ENCODE data around the gene ATP8B3.

Gene ATP8B3

DNA sequence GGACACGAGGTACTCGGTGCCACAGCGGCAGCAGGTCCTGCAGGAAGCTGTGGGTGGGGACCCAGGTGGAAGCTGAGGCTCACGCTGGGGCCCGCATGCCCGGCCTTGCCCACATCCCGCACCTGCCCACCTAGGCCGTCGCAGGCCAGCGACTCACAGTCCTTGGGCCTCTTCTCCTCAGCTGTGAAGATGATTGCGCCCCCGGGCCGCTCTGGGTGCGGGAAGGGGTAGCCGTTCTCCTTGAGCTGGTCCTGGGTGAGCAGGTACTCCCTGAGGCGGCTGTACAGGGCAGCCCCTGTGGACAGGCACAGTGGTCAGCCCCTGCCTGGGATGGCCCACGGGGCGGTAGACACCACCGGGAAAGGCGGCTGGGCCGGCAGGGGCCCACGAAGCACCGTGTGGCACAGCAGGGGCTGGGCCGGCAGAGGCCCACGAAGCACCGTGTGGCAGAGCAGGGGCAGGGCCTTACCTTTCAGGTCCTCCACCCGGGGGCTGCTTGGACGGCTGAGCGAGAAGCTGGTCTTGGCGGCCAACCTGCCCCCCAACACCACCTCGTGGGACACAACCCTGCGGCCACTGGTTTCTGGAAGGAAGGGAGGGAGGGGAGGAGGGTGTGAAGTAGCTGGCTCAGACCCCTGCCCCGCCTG, 6.6 kb upstream of the ATP8B3 start:
- TF ChIP-seq POLR2A (IDR thresholded peaks at IDR 0.05; ENCODE audit: low read depth, low read length) (no peak), POLR2AphosphoS5 (IDR thresholded peaks at IDR 0.05; ENCODE audit: low read depth, low read length) (no peak), TAF1 (IDR thresholded peaks at IDR 0.05; ENCODE audit: low read depth, low read length) (no peak)
- no peak for FAIRE-seq
- DNase-seq (ENCODE audit: insufficient read length, low spot score), result no peak

DNA sequence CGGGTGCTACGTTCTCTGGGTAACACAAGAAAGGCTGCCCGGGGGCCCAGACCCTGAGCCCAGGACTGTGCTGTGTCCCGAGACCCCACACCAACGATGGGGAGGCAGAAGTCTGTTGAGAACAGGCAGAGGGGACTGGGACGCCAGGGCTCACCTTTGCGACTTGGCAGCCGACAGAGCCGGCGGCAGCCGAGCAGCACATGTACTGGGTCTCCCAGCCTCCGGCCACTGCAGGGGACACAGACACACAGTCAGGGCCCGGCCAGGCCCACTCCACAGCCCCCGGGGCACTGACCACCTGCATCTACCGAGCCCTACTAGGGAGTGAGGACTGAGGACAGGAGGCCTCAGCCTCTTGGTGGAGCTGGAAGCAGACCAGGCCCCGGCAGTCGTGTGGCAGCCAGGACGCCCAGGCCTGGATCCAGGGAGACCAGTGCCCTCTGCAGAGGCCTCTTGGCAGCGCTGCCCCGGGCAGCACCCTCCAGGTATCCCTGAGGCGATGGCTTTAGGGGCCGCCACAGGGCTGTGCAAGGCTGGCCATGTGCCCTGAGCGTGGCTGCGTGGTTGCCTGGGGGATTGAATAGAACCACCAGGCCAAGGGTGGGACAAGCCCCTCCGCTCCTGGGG, 5.6 kb upstream of the ATP8B3 start:
- DNase-seq (ENCODE audit: insufficient read length, low spot score) (no peak), FAIRE-seq (no peak)
- TF ChIP-seq POU2F2 (IDR thresholded peaks at IDR 0.05; ENCODE audit: low read depth, low read length), result no peak
- TF ChIP-seq TAF1 (IDR thresholded peaks at IDR 0.05; ENCODE audit: low read depth, low read length), result no peak
- no peak for TF ChIP-seq POLR2A (IDR thresholded peaks at IDR 0.05; ENCODE audit: low read depth, low read length)
- no peak for TF ChIP-seq POLR2AphosphoS5 (IDR thresholded peaks at IDR 0.05; ENCODE audit: low read depth, low read length)
- no peak for TF ChIP-seq PAX5 (IDR thresholded peaks at IDR 0.05; ENCODE audit: insufficient read depth, low read length, severe bottlenecking)
- no peak for TF ChIP-seq SPI1 (IDR thresholded peaks at IDR 0.05; ENCODE audit: low read depth, low read length)

DNA sequence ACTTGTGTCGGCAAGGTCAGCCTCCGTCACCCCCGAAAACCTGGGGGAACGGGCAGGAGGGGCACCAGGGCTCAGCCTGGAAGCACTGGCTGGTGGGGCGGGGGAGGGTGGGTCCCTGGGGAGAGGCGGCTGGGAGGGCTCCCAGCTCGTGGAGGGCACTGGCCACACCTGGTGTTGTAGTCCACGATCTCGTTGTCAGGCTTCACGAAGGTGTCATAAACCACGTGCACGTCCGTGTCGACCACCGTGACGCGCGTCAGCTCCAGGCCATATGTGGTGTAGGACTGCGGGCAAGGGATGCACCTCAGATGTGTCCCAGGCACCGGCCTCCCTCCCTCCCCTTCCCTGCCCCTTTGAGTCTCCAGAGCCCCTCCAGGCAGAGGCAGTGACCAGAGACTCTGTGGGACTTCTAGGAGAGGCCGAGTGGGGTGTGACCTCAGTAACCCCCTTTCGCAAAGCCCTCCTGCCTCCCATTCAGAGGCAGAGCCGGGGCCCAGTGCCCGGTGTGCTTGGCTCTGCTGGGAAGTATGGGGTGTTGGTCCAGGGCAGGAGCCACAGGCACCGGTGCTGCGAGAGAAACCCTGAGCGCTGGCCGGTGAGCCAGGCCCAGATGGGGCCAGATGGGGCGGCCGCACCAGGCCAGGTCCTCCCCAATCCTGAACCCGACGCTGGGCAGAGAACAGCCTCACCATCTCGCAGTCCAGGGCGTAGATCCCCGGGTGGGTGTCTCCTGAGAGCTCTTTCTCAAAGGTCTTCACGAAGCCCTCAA, 4.6 kb upstream of the ATP8B3 start:
- DNase-seq (ENCODE audit: insufficient read length, low spot score), result no peak
- no peak for FAIRE-seq
- TF ChIP-seq SPI1 (IDR thresholded peaks at IDR 0.05; ENCODE audit: low read depth, low read length) (no peak), POU2F2 (IDR thresholded peaks at IDR 0.05; ENCODE audit: low read depth, low read length) (no peak), TAF1 (IDR thresholded peaks at IDR 0.05; ENCODE audit: low read depth, low read length) (no peak), PAX5 (IDR thresholded peaks at IDR 0.05; ENCODE audit: insufficient read depth, low read length, severe bottlenecking) (no peak), POLR2A (IDR thresholded peaks at IDR 0.05; ENCODE audit: low read depth, low read length) (no peak), POLR2AphosphoS5 (IDR thresholded peaks at IDR 0.05; ENCODE audit: low read depth, low read length) (no peak)

DNA sequence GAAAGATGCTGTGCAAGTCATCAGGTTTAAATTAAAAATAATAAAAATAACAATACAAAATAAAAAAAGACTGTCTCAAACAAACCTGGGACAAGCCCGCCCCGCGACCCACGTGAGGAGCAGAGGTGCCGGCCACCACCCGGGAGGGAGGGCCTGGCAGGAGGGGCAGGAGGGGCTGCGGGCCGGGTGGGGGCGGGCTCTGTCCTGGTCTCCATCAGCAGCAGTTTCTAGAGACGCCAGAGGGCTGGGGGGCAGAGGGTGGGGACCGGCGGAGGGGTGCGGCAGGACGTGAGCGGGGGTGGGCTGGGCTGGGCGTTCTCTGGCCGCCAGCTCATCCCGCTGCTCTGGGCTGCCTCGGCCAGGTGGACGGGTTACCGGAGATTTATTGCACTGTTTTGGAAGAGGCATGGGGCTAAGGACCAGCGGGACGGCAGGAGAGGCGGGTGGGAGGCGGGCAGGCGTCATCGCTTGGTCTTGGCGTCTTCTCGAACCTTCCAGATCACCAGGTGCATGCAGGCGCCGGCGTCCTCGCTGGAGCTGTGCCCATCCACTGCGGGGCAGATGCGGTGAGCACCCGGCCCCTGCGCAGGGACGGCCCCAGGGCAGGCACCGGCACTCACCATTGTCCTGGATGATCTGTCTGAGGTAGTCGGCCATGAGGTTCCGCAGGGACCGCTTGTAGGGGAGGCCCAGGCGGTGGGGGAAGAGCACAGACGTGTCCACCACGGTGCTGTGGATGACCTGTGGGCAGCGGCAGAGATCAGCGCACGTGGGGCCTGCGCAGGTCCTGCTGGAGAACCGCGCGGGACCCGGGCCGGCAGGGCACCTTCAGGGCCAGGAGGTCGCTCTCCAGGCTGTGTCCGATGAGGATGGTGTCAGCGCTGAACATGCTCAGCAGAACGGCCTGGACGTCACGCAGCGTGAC, 3.8 kb upstream of the ATP8B3 start:
- no peak for TF ChIP-seq POU2F2 (IDR thresholded peaks at IDR 0.05; ENCODE audit: low read depth, low read length)
- TF ChIP-seq TAF1 (IDR thresholded peaks at IDR 0.05; ENCODE audit: low read depth, low read length), result no peak
- TF ChIP-seq SPI1 (IDR thresholded peaks at IDR 0.05; ENCODE audit: low read depth, low read length), result no peak
- no peak for TF ChIP-seq POLR2A (IDR thresholded peaks at IDR 0.05; ENCODE audit: low read depth, low read length)
- no peak for TF ChIP-seq POLR2AphosphoS5 (IDR thresholded peaks at IDR 0.05; ENCODE audit: low read depth, low read length)
- TF ChIP-seq PAX5 (IDR thresholded peaks at IDR 0.05; ENCODE audit: insufficient read depth, low read length, severe bottlenecking), result no peak

DNA sequence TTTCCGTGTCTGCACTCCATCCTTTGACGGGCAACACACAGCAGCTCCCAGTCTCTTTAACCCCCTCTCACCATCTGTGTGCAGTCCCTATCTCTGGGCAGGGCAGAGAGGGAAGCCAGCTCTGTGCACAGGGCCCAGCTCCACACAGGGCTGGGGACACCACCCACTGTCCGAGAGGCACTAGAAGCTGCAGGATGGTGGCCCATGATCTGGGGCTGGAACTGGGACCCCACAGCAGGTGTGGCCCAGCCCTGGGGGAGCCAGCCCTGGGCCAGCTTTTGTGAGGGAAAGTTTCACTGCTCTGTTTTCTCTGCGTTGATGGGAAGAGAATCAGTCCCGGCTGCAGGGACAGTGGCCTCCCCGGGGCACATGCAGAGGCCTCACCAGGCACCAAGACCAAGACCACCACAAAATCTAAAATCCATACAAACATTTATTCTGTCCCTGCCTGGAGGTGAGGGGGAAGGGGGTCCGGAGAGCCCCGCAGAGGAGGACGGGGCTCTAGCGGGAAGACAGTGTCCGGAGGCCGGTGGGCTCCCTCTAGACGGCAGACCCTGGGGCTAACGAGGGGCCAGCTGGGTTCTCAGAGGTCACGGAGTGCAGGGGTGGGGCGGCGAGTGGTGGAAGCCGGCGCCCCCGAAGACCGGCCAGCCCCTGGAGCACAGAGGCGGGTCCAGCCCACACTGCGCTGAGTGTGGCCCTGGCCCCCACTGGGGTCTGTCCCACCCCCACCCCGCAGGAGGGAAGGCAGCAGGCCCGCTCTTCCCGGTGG, 2.9 kb upstream of the ATP8B3 start:
- DNase-seq (ENCODE audit: insufficient read length, low spot score) (no peak), FAIRE-seq (no peak)
- TF ChIP-seq SPI1 (IDR thresholded peaks at IDR 0.05; ENCODE audit: low read depth, low read length), result no peak
- no peak for TF ChIP-seq POLR2A (IDR thresholded peaks at IDR 0.05; ENCODE audit: low read depth, low read length)
- no peak for TF ChIP-seq PAX5 (IDR thresholded peaks at IDR 0.05; ENCODE audit: insufficient read depth, low read length, severe bottlenecking)
- no peak; the same call in 1 of the 2 replicates for TF ChIP-seq POLR2AphosphoS5 (IDR thresholded peaks at IDR 0.05; ENCODE audit: low read depth, low read length)
- TF ChIP-seq POU2F2 (IDR thresholded peaks at IDR 0.05; ENCODE audit: low read depth, low read length), result no peak
- no peak for TF ChIP-seq TAF1 (IDR thresholded peaks at IDR 0.05; ENCODE audit: low read depth, low read length)

More for the DNA sequence above, 3.8 kb upstream of the ATP8B3 start:
- FAIRE-seq, result no peak
- DNase-seq (ENCODE audit: insufficient read length, low spot score), result no peak

DNA sequence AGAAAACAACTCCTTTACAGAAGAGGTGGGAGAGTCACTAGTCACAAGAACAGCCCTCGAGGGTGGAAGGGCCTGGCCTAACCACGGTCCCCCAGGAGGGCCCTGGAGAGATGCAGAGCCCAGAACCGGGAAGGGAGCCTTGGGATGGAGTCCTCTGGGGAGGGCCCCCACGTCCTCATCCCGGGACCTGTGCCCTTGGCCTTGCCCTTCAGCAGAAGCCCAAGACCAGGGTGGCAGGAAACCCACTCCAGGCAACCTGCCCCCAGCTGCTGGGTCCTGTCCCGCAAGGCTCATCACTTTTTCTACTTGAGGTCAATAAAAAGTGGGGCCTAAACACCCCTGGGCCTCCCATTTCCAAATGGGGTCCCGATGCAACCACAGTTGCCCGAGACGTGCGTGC, 2.3 kb upstream of the ATP8B3 start:
- TF ChIP-seq POLR2A (IDR thresholded peaks at IDR 0.05; ENCODE audit: low read depth, low read length) (no peak), SPI1 (IDR thresholded peaks at IDR 0.05; ENCODE audit: low read depth, low read length) (no peak), POU2F2 (IDR thresholded peaks at IDR 0.05; ENCODE audit: low read depth, low read length) (no peak), POLR2AphosphoS5 (IDR thresholded peaks at IDR 0.05; ENCODE audit: low read depth, low read length) (no peak), PAX5 (IDR thresholded peaks at IDR 0.05; ENCODE audit: insufficient read depth, low read length, severe bottlenecking) (no peak), TAF1 (IDR thresholded peaks at IDR 0.05; ENCODE audit: low read depth, low read length) (no peak)
- FAIRE-seq, result no peak
- no peak for DNase-seq (ENCODE audit: insufficient read length, low spot score)

DNA sequence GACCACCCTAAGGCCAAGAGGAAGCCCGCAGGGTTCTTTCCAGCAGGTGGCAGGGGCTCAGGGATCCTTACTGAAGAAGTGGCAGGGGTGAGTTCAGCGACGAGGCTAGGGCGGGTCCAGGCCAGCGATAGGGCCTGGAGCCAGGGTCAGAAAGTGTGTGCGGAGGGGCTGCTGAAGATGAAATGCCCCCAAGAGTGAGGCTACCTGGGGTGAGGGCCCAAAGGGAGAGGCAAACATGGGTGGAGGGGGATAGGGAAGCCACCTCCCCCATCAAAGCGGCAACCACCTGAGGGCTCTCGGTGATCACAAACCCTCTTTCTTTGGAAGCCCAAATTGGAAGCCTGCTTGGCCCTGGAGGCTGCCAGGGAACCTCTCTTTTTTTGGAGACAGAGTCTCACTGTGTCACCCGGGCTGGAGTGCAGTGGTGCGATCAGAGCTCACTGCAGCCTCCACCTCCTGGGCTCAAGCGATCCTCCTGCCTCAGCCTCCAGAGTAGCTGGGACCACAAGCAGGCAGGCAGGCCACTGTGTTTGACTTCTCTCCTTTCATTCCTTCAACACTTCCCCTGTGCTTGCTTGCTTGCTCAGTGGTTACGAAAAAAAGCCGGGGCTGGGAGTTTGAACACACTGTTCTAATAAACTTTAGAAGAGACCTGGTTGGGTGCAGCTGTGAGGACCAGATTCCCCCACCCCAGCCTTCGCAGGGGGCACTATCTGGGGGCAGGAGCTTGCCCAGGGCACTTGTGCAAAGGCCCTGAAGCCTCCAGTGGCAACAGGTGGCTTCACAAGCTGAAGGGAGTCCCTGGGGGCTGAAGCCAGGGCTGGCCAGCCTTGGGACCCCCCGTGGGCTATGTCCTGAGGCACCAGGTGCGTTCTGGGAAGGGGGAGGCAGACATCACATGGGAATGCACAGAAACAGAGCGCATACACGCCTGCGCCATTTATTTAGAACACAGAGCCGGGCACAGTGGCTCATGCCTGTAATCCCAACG, 1.4 kb upstream of the ATP8B3 start:
- no peak for FAIRE-seq
- TF ChIP-seq TAF1 (IDR thresholded peaks at IDR 0.05; ENCODE audit: low read depth, low read length), result no peak
- no peak for TF ChIP-seq PAX5 (IDR thresholded peaks at IDR 0.05; ENCODE audit: insufficient read depth, low read length, severe bottlenecking)
- TF ChIP-seq POLR2AphosphoS5 (IDR thresholded peaks at IDR 0.05; ENCODE audit: low read depth, low read length), result no peak
- no peak for TF ChIP-seq SPI1 (IDR thresholded peaks at IDR 0.05; ENCODE audit: low read depth, low read length)
- TF ChIP-seq POLR2A (IDR thresholded peaks at IDR 0.05; ENCODE audit: low read depth, low read length), result no peak
- no peak for TF ChIP-seq POU2F2 (IDR thresholded peaks at IDR 0.05; ENCODE audit: low read depth, low read length)
- no peak for DNase-seq (ENCODE audit: insufficient read length, low spot score)
